Neural cell (in vitro differentiated cells): ENCODE data around the gene PTPRN2.

ENCODE experiments used
- CTCF ChIP-seq: fragments of 450-650 bp; IDR thresholded peaks from 2 replicates; pipeline ENCODE4 v1.5.1; 2014; ENCODE audit warnings: antibody characterized with exemption, mild to moderate bottlenecking, moderate library complexity; ENCODE audit not compliant: poor library complexity, severe bottlenecking
- EP300 ChIP-seq: fragments of 450-650 bp; conservative IDR thresholded peaks from 2 replicates; pipeline ENCODE4 v1.6.1; 2014; ENCODE audit warnings: antibody characterized with exemption, mild to moderate bottlenecking, moderate library complexity; ENCODE audit not compliant: poor library complexity, severe bottlenecking
- TF ChIP-seq, protein P1 (sequence below): IDR thresholded peaks from 2 replicates; pipeline ENCODE4 v1.6.1; 2012; ENCODE audit warnings: borderline replicate concordance

GRCh38 chr7:158102897-158103296, 484.7 kb downstream of the PTPRN2 start:
- TF ChIP-seq CTCF (no peak), EP300 (no peak)
- TF ChIP-seq, protein P1, sequence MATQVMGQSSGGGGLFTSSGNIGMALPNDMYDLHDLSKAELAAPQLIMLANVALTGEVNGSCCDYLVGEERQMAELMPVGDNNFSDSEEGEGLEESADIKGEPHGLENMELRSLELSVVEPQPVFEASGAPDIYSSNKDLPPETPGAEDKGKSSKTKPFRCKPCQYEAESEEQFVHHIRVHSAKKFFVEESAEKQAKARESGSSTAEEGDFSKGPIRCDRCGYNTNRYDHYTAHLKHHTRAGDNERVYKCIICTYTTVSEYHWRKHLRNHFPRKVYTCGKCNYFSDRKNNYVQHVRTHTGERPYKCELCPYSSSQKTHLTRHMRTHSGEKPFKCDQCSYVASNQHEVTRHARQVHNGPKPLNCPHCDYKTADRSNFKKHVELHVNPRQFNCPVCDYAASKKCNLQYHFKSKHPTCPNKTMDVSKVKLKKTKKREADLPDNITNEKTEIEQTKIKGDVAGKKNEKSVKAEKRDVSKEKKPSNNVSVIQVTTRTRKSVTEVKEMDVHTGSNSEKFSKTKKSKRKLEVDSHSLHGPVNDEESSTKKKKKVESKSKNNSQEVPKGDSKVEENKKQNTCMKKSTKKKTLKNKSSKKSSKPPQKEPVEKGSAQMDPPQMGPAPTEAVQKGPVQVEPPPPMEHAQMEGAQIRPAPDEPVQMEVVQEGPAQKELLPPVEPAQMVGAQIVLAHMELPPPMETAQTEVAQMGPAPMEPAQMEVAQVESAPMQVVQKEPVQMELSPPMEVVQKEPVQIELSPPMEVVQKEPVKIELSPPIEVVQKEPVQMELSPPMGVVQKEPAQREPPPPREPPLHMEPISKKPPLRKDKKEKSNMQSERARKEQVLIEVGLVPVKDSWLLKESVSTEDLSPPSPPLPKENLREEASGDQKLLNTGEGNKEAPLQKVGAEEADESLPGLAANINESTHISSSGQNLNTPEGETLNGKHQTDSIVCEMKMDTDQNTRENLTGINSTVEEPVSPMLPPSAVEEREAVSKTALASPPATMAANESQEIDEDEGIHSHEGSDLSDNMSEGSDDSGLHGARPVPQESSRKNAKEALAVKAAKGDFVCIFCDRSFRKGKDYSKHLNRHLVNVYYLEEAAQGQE = no peak
